Stimulated activated memory B cell treated with anti-CD40 and anti-IgM and Interleukin-4, amounts not matched to agents 10 μg/mL and 1 μg/mL and 100 μg/mL, for 72 hours (primary cell): ENCODE data around the gene COMTD1.
"Not testable (repeated sequence)": the region's sequence is repeated elsewhere in the genome, so short reads cannot be mapped to it uniquely, and the experiment has no call there.

Source experiments
- ATAC-seq: fragments of 150-1000 bp; cut with Tn5 transposase; 2 replicates; pipeline ENCODE4 v1.10.0; 2021
- H3K27ac Mint-ChIP-seq: one replicate; pipeline ENCODE4 v1.8.0; 2022; ENCODE audit warnings: mild to moderate bottlenecking, mixed read lengths
- H3K27me3 Mint-ChIP-seq: one replicate; pipeline ENCODE4 v1.8.0; 2022; ENCODE audit warnings: mixed read lengths
- H3K36me3 Mint-ChIP-seq: one replicate; pipeline ENCODE4 v1.8.0; 2022; ENCODE audit warnings: mixed read lengths
- H3K4me1 Mint-ChIP-seq: one replicate; pipeline ENCODE4 v1.8.0; 2022; ENCODE audit warnings: mixed read lengths
- H3K4me3 Mint-ChIP-seq: one replicate; pipeline ENCODE4 v1.8.0; 2022; ENCODE audit warnings: mild to moderate bottlenecking, moderate library complexity, mixed read lengths
- H3K9me3 Mint-ChIP-seq: one replicate; pipeline ENCODE4 v1.8.0; 2022; ENCODE audit warnings: mixed read lengths

The COMTD1 gene

DNA sequence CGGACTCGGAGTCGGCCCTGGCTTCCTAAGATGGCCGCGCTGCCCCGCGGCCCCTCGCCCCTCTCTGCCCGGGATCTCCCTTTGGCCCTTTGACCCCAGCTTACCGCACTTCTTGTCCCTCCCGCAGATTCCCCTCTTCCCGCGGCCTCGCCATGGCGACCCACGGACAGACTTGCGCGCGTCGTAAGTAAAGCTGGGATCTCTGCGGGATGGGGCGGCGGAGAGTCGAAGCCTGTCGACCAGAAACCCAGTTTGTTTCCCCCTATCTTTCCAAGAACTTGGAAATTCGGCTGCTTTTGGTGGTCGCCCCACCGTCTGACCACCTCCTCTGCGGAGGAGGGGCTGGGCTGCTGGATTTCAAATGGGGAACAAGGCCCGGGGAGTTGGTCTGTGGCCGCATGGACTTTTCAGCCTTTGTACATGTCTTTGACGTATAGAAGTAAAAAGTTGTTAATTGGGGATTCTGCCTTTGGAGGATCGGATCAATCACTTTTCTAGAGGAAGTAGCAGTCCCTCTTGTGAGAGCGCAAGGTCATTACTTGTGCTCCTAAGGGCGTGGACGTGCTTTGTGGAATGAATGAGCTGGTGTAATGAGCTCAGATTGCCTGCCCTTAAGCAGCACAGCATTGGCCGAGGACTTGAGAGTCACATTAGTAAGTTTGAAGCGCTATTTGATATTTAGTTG is 24.6 kb downstream of the COMTD1 start:
- H3K4me1 Mint-ChIP-seq = peaks cover 30% of the 10 kb centered on the region
- H3K4me3 Mint-ChIP-seq = peak overlapping the region; percentile 98
- ATAC-seq = no peak
- no peaks in the 10 kb centered on the region for H3K27me3 Mint-ChIP-seq
- no peaks in the 10 kb centered on the region for H3K9me3 Mint-ChIP-seq
- H3K27ac Mint-ChIP-seq = peak overlapping the region; percentile 97
- peaks cover 17% of the 10 kb centered on the region for H3K36me3 Mint-ChIP-seq

DNA sequence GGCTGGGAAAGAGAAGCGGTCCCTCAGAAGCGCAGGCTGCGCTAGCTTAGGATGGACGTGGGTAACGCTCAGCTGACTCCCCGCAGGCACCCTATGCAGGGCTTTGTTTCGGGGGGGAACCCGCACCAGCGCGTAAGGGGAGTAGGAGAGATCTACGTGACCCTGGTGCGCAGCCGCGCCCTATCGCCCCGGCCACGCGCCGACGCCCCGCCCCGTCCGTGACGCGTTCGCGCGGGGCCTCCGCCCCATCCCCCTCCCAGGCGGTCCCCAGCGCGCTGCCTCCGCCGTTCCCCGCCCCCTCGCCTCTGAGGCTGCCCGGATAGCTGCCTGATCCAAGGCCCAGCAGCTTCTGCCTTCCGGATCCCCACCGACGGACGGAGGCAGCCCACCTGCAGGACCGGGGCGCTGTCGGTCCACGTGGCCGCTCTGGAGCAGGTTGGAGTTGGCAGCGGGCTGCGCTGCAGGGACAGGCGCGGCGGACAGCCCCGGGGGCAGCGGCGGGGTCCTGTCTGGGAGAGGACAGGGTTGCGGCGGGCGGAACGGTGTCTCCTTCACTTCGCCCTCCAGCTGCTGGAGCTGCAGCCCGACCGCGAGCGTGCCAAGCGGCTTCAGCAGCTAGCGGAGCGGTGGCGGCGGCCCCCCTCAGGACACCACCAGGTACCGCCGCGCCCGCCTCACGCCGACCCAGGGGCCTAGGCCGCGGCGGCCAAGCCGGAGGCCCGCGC is 25.3 kb downstream of the COMTD1 start, which contains the start of gene VDAC2:
Gene VDAC2 (plus strand): TSS at position 515 of the 725 bp plus-strand sequence. CDS start 363 bp downstream, outside the sequence.
- peak within 1 kb of the TSS; percentile 97 for H3K27ac Mint-ChIP-seq
- H3K9me3 Mint-ChIP-seq = no peaks in the 10 kb centered on the region
- H3K4me1 Mint-ChIP-seq = peaks cover 25% of the 10 kb centered on the region
- H3K27me3 Mint-ChIP-seq = no peaks in the 10 kb centered on the region
- peaks cover 12% of the 10 kb centered on the region for H3K36me3 Mint-ChIP-seq
- peak; percentile 97 for ATAC-seq
- peak within 1 kb of the TSS; percentile 98 for H3K4me3 Mint-ChIP-seq

DNA sequence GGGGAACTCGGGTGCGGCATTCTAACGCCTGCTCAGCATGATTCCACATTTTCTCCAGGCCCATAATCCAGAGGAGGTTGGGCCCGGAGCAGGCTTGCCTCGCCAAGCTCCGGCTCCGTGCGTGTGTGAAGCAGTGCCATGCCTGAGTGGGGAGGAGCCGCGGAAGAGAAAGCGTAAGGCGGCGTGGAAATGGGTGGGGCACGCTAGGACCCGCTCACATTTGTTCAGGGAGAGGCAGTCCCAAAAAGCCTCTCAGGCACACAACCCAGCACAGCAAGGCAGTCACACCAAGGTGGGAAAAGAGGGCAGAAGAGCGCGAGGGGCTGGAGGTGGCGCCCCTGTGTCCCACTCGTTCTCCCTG is 25.9 kb downstream of the COMTD1 start:
- H3K36me3 Mint-ChIP-seq = peaks cover 12% of the 10 kb centered on the region
- H3K4me3 Mint-ChIP-seq = peak overlapping the region; percentile 98
- no peaks in the 10 kb centered on the region for H3K9me3 Mint-ChIP-seq
- H3K27me3 Mint-ChIP-seq = no peaks in the 10 kb centered on the region
- peak overlapping the region; percentile 97 for H3K27ac Mint-ChIP-seq
- peaks cover 25% of the 10 kb centered on the region for H3K4me1 Mint-ChIP-seq
- peak; percentile 80 for ATAC-seq

DNA sequence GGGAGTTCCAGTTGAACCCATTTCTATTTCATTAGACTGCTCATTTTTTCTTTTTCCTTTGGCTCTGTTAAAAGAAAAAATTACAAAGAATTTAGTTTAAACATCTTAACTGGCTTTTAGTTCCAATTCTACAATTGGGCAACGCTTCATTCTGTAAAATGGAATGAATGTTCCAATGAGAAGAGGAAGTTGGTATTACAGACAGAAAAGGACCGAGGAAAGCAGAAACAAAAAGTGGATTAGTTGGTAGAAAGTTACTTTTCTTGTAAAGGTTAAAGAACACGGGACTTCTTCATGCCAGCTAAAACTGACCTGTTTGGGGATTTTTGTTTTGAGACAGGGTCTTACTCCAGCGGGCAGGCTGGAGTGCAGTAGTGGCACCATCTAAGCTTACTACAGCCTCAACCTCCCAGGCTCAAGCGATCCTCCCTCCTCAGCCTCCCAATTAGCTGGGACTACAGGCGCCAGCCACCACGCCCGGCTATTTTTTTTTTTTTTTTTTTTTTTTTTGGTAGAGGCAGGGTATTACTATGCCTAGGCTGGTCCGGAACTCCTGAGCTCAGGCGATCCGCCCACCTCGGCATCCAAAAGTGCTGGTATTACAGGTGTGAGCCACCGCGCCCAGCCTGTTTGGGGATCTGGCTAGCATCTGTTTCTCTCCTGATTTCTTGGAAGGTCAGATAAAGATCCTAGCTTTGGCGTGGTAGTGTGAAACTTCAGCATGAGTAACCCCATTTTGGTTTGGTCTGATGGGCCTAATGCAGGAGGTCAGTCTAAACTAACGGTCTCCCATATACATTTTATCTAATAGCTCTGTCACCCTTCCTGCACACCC is 26.5 kb downstream of the COMTD1 start:
- Mint-ChIP-seq H3K27ac (peak overlapping the region; percentile 97), H3K4me1 (peaks cover 19% of the 10 kb centered on the region), H3K27me3 (no peaks in the 10 kb centered on the region), H3K9me3 (no peaks in the 10 kb centered on the region), H3K4me3 (peak overlapping the region; percentile 98), H3K36me3 (peaks cover 6% of the 10 kb centered on the region)
- ATAC-seq = no peak

DNA sequence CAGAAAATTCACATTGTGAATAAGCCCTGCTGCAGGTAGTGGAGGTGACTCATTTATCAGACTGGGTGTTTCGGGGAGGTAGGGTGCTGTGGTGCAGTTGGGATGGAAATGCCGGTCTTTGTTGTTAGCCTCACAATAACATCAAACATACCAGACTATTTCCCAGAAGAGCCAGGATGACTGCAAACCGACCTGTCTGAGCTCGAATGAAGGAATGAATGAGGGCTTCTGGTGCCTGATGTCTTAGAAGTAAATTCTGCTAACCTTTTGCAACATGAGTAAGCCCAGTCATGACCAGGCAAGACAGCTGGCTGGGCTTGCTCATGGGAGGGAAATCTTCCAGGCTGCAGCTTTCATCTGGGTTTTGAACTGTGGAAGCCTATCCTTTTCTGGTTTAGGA is 27.6 kb downstream of the COMTD1 start:
- no peak overlapping the region for H3K27ac Mint-ChIP-seq
- no peaks in the 10 kb centered on the region for H3K27me3 Mint-ChIP-seq
- no peak for ATAC-seq
- H3K36me3 Mint-ChIP-seq = no peaks in the 10 kb centered on the region
- peaks cover 18% of the 10 kb centered on the region for H3K4me1 Mint-ChIP-seq
- no peaks in the 10 kb centered on the region for H3K9me3 Mint-ChIP-seq
- H3K4me3 Mint-ChIP-seq = no peak overlapping the region

DNA sequence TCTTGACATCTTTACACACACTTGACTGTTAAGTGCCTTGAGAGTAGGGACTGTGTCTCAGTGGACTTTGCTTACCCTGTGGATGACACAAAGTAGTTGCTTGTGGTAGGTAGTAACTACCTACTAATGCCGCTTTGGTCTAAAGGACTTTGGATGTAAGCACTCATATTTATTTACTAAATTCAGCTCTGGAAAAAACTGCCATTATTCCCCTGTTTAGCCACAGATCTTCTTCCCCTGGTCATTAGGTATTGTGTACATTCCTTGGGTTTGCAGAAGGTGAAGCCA is 28.0 kb downstream of the COMTD1 start:
- H3K9me3 Mint-ChIP-seq = no peaks in the 10 kb centered on the region
- H3K27me3 Mint-ChIP-seq = no peaks in the 10 kb centered on the region
- peaks cover 16% of the 10 kb centered on the region for H3K4me1 Mint-ChIP-seq
- no peak overlapping the region for H3K4me3 Mint-ChIP-seq
- no peak for ATAC-seq
- peaks cover under 1% of the 10 kb centered on the region for H3K36me3 Mint-ChIP-seq
- no peak overlapping the region for H3K27ac Mint-ChIP-seq

DNA sequence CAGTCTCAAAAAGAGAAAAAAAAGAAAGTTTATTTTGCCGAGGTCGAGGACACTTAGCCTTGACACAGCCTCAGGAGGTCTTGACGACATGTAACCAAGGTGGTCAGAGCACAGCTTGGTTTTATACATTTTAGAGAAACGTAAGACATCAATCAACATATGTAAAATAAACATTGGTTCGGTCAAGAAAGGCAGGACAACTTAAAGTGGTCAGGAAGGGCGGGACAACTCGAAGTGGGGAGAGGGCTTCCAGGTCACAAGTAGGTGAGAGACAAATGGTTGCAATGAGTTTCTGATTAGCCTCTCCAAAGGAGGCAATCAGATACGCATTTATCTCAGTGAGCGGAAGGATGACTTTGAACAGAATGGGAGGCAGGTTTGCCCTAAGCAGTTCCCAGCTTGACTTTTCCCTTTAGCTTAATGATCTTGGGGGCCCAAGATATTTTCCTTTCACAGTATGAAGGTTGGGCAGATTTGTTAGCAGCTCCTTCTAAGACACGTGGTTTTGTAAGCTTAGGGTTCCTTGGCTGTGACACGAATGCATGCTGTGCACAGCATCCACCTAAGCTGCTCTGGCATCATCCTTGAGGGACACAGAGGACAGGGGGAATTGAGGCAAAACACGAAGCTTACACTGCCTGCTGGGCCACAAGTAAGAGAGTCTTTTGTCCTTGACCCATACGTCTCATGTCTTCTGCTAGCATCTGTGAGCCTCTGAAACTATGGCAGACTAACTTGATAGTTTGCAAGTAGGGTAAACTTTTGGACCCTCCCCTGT is 28.5 kb downstream of the COMTD1 start:
- no peaks in the 10 kb centered on the region for H3K9me3 Mint-ChIP-seq
- H3K27me3 Mint-ChIP-seq = no peaks in the 10 kb centered on the region
- ATAC-seq = no peak
- peaks cover 11% of the 10 kb centered on the region for H3K4me1 Mint-ChIP-seq
- H3K36me3 Mint-ChIP-seq = peaks cover 5% of the 10 kb centered on the region
- no peak overlapping the region for H3K27ac Mint-ChIP-seq
- no peak overlapping the region for H3K4me3 Mint-ChIP-seq

DNA sequence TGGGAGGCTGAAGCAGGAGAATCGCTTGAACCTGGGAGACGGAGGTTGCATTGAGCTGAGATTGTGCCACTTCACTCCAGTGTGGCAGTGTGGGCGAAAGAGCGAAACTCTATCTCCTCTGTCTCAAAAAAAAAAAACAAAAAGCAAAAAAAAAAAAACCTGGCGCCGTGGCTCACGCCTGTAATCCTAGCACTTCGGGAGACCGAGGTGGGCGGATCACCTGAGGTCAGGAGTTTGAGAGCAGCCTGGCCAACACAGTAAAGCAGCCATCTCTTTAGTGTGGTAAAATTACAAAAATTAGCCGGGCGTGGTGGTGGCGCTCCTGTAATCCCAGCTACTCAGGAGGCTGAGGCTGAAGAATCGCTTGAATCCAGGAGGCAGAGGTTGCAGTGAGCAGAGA is 29.1 kb downstream of the COMTD1 start:
- peaks cover 11% of the 10 kb centered on the region for H3K36me3 Mint-ChIP-seq
- not testable (repeated sequence) for H3K27ac Mint-ChIP-seq, ATAC-seq, H3K27me3 Mint-ChIP-seq, H3K4me3 Mint-ChIP-seq, H3K9me3 Mint-ChIP-seq, H3K4me1 Mint-ChIP-seq

DNA sequence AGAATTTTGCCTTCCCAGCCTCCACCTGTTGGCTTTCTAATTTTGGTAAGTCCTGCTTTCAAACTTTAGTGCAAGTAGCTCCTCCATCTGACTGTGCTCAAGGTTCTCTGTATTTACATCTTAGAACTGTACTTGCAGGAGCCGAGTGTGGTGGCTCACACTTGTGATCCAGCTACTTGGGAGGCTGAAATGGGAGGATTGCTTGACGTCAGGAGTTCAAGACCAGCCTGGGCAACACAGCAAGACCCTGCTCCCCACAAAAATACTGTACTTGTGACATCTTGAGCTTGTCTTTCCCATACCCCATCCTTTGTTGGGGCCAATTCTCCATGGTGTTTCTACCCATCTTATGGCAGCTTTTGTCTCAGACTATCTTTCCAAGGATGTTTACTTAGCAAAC is 29.8 kb downstream of the COMTD1 start:
- no peaks in the 10 kb centered on the region for H3K4me1 Mint-ChIP-seq
- no peaks in the 10 kb centered on the region for H3K9me3 Mint-ChIP-seq
- no peak for ATAC-seq
- peaks cover 13% of the 10 kb centered on the region for H3K36me3 Mint-ChIP-seq
- no peak overlapping the region for H3K4me3 Mint-ChIP-seq
- no peak overlapping the region for H3K27ac Mint-ChIP-seq
- no peaks in the 10 kb centered on the region for H3K27me3 Mint-ChIP-seq

DNA sequence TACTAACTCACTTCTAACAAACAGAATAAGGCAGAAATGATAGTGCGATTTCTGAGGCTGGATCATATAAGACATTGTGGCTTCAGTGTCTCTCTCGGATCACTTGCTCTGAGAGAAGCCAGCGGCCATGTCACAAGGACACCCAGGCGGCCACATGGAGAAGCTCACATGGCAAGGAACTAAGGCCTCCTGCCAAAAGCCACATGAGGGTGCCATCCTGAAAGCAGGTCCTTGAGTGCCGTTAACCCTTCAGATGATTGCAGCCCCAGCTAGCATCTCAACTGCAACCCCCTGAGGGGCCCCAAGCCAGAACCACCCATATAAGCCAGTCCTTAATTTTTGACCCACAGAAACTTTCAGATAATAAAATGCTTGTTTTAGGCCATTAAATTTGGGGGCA is 32.0 kb downstream of the COMTD1 start:
- H3K27ac Mint-ChIP-seq = no peak overlapping the region
- no peaks in the 10 kb centered on the region for H3K4me1 Mint-ChIP-seq
- peaks cover 13% of the 10 kb centered on the region for H3K36me3 Mint-ChIP-seq
- no peak for ATAC-seq
- H3K27me3 Mint-ChIP-seq = no peaks in the 10 kb centered on the region
- H3K9me3 Mint-ChIP-seq = no peaks in the 10 kb centered on the region
- no peak overlapping the region for H3K4me3 Mint-ChIP-seq

DNA sequence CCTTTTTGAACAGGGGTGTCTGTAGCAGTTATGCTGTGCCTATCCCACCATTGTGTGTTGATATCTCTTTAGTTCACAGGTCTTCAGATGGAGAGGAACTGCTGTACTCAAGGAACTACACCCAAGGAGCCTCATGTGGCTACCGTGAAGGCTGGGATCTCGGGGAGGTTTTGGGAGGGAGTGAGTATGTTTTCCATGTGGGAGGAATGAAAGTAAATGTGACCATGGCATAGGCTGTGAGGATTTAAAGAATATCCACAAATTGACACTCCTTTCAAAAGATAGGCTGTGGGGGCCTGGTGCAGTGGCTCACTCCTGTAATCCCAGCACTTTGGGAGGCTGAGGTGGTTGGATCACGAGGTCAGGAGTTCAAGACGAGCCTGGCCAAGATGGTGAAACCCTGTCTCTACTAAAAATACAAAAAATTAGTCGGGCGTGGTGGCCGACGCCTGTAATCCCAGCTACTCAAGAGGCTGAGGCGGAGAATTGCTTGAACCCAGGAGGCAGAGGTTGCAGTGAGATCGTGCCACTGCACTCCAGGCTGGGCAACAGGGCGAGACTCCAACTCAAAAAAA is 32.6 kb downstream of the COMTD1 start:
- H3K27me3 Mint-ChIP-seq, H3K9me3 Mint-ChIP-seq, H3K4me1 Mint-ChIP-seq, H3K27ac Mint-ChIP-seq, ATAC-seq, H3K4me3 Mint-ChIP-seq: not testable (repeated sequence)
- H3K36me3 Mint-ChIP-seq = peaks cover 13% of the 10 kb centered on the region

DNA sequence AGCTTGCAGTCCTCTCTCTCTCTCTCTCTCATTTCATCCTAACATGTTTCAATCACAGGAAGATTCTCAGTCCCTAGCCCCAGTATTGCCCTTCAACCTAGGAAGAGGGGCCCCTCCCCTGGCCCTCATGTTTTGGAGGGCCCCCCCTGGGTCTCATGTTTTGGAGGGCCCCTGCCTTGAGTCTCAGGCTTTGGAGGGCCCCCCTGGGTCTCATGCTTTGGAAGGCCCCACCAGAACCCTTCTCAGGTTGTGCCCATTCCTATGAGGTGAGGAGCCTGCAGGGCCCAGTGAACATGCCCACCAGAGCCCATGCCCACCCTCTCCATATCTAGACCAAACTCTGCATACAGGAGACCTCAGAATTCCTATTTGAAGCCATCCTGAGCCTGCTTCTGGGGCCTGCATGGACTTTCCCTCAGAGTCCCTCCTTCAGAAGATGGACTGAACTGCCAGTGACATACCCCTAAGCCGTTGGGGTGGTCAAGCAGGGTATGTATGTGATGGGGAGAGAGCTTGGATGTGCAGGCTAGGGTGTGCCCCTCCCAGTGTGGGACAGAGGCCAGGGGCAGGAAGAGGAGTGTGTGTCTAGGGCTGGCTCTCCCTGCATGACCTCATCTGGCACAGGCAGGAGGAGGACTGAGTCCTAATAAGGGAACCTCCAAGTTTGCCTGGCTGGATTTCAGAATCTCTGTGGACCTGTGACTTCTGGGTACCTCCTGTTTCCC is 33.3 kb downstream of the COMTD1 start:
- Mint-ChIP-seq H3K27ac (no peak overlapping the region), H3K4me1 (no peaks in the 10 kb centered on the region), H3K9me3 (no peaks in the 10 kb centered on the region), H3K27me3 (no peaks in the 10 kb centered on the region), H3K4me3 (no peak overlapping the region), H3K36me3 (peaks cover 13% of the 10 kb centered on the region)
- ATAC-seq = no peak

DNA sequence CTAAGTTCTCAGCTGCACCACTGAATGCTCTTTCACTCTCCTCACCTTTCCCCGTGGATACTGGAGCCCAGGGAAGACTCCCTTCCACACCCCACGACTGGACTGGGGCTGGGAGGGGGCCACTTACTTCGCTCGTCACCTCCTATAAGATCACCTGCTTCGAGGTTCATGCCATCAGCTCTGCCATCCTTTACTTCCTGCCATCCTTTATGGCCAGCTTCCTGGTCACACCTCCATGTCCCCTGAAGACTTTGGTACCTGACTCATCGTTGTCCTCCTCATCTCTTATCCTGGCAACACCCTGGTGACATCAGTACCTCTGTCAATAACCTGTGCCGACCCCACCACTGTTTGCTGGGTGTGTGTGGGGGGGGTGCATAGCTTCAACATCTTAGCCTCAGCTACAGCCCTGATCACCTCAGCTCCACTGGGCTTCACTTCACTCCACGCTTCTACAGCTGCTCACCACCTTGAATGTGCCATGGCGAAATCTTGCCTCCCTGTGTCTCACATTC is 33.9 kb downstream of the COMTD1 start:
- no peak overlapping the region for H3K4me3 Mint-ChIP-seq

DNA sequence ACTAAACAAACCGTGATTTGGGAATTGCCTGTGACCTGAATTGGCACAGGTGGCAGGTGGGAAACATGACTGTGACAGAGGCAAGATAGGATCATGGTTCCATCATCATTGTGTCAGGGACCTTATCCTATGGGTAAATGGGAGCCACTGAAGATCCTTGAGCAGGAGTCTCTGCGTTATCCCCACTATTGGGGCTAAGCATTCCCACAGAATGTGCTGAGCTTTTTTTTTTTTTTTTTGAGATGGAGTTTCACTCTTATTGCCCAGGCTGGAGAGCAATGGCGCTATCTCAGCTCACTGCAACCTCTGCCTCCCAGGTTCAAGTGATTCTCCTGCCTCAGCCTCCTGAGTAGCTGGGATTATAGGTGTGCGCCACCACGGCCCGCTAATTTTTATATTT is 35.8 kb downstream of the COMTD1 start:
- peaks cover 20% of the 10 kb centered on the region for H3K36me3 Mint-ChIP-seq
- not testable (repeated sequence) for ATAC-seq

More for the DNA sequence above, 33.9 kb downstream of the COMTD1 start:
- Mint-ChIP-seq H3K27ac (no peak overlapping the region), H3K36me3 (peaks cover 13% of the 10 kb centered on the region), H3K9me3 (no peaks in the 10 kb centered on the region), H3K4me1 (no peaks in the 10 kb centered on the region), H3K27me3 (no peaks in the 10 kb centered on the region)
- no peak for ATAC-seq

More for the DNA sequence above, 35.8 kb downstream of the COMTD1 start:
- H3K4me3 Mint-ChIP-seq, H3K27me3 Mint-ChIP-seq, H3K9me3 Mint-ChIP-seq, H3K4me1 Mint-ChIP-seq, H3K27ac Mint-ChIP-seq: not testable (repeated sequence)
